ENCODE measurements around the gene PAX2. TPM values are rescaled to one million over a fixed set of nuclear protein-coding genes. Genes with fewer than 3 reads are reported as not detected.

Gene PAX2
- total RNA-seq, 2 experiments from 2014 or later = not detected

- no peaks in the 10 kb centered on the region for H3K9me3 Mint-ChIP-seq
- no peak for DNase-seq
- H3K4me3 Mint-ChIP-seq = no peak overlapping the region
- peaks cover 18% of the 10 kb centered on the region for H3K4me1 Mint-ChIP-seq
- ATAC-seq (ENCODE audit: low read depth) = no peak
- no peak overlapping the region for H3K27ac Mint-ChIP-seq
- peaks cover 97% of the 10 kb centered on the region for H3K27me3 Mint-ChIP-seq
- POLR2A ChIA-PET = no interaction called here
- H3K36me3 Mint-ChIP-seq = no peaks in the 10 kb centered on the region
Measured at GRCh38 chr10:100739517-100740368, 5.6 kb upstream of the PAX2 start.

GRCh38 chr10:100740476-100741377 lies 4.7 kb upstream of the PAX2 start:
- no peak for ATAC-seq (ENCODE audit: low read depth)
- no peak overlapping the region for H3K4me3 Mint-ChIP-seq
- H3K9me3 Mint-ChIP-seq = no peaks in the 10 kb centered on the region
- no peaks in the 10 kb centered on the region for H3K36me3 Mint-ChIP-seq
- H3K4me1 Mint-ChIP-seq = peaks cover 16% of the 10 kb centered on the region
- H3K27ac Mint-ChIP-seq = no peak overlapping the region
- DNase-seq = no peak
- POLR2A ChIA-PET = no interaction called here
- H3K27me3 Mint-ChIP-seq = peaks cover 95% of the 10 kb centered on the region

GRCh38 chr10:100741378-100742075 lies 3.9 kb upstream of the PAX2 start:
- H3K36me3 Mint-ChIP-seq = no peaks in the 10 kb centered on the region
- DNase-seq = no peak
- H3K27me3 Mint-ChIP-seq = peaks cover 94% of the 10 kb centered on the region
- H3K4me1 Mint-ChIP-seq = peaks cover 22% of the 10 kb centered on the region
- H3K27ac Mint-ChIP-seq = no peak overlapping the region
- no peaks in the 10 kb centered on the region for H3K9me3 Mint-ChIP-seq
- ATAC-seq (ENCODE audit: low read depth) = no peak
- H3K4me3 Mint-ChIP-seq = no peak overlapping the region
- POLR2A ChIA-PET = no interaction called here

DNA sequence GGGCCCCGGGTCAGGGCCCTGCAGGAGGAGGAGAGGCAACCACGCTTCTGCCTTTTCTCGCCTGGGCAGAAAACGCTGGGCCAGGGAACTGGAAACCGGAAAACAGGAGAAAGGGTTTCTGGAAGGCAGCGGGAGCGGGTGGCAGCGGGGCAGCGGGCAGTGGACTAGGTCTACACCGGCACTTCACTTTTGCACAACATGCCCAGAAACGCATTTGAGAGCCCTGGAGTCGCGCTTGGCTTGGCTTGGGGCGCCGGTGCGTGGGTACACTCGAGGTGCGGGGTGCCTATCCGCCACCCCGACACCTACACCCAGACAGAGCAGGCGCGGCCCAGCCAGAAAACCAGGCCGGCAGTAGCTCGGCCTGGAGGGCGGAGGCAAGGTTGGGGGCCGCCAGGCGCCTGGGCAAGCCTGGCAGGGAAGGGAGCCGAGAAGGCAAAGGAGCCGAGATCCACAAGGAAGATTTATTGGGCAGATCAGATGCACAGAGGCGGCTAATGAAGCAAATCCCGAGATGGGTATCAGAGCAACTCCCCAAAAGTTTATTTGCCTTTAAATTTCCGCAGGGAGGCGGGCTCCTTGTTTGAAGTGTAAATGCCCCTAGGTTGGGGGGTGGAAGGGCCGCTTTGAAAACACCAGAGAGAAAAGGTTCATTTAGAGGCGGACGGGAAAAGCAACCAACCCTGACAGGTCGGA lies 3.2 kb upstream of the PAX2 start:
- Mint-ChIP-seq H3K9me3 (no peaks in the 10 kb centered on the region), H3K27ac (no peak overlapping the region), H3K4me3 (no peak overlapping the region), H3K27me3 (peaks cover 94% of the 10 kb centered on the region), H3K36me3 (no peaks in the 10 kb centered on the region), H3K4me1 (peaks cover 20% of the 10 kb centered on the region)
- ATAC-seq (ENCODE audit: low read depth) (no peak), DNase-seq (no peak)
- POLR2A ChIA-PET = no interaction called here

DNA sequence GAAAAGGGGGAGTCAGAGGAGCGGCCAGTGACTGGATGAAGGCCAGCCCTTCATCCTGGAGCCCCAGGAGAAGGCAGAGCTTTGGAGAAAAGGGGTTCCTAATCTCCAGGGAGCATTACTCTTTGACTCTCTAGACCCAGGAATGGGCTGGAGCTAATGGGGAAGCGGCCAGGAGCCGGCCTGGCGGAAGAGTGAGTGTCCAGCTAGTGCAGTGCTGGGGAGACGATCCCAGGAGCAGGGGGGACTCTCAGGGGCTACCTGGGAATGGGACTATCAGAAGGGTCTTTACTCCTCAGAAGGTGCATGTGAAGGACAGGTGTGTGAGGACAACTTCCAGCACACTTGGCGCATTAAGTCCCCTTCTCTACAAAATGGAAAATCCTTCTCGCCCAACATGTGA lies 2.4 kb upstream of the PAX2 start:
- Mint-ChIP-seq H3K36me3 (no peaks in the 10 kb centered on the region), H3K9me3 (no peaks in the 10 kb centered on the region), H3K27ac (no peak overlapping the region), H3K27me3 (peaks cover 92% of the 10 kb centered on the region), H3K4me1 (peaks cover 17% of the 10 kb centered on the region), H3K4me3 (no peak overlapping the region)
- DNase-seq (no peak), ATAC-seq (ENCODE audit: low read depth) (no peak)
- POLR2A ChIA-PET = interaction anchor here (1.8 kb wide), 1 partner anchor 180 kb away, joined by 12 read pairs; no protein-coding TSS in a partner anchor

DNA sequence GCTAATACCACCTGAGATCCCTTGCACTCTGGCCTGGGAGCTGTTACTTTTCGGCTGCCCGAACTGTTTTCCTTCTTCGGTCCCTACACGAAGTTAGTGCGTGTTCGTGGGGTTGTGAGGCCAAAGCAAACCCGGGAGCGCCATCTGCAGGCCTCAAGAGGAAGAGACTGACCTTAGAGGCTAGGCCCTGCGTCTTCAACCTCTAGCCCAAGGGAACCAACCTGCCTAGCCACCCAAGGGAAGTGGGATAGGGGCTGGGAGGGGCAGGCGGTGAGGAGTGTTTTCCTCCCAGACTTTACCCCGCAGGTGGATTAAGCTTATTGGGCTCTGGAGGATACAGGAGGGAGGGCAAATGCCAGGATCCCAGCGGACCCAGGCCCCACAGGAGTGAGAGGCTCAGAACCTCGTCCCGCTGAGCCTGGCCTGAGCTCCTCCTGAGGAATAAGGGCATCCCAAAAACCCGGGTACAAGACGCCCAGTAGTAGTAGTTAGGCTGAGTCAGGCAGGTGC lies 1.7 kb upstream of the PAX2 start:
- Mint-ChIP-seq H3K4me1 (peaks cover 13% of the 10 kb centered on the region), H3K27me3 (peaks cover 92% of the 10 kb centered on the region), H3K9me3 (no peaks in the 10 kb centered on the region), H3K4me3 (no peak overlapping the region), H3K27ac (no peak overlapping the region), H3K36me3 (no peaks in the 10 kb centered on the region)
- POLR2A ChIA-PET = interaction anchor here (1.0 to 1.8 kb wide), 2 partner anchors 29 to 181 kb away, joined by 3 to 12 read pairs; no protein-coding TSS in a partner anchor
- DNase-seq (peak; percentile 68), ATAC-seq (ENCODE audit: low read depth) (peak; percentile 64)

- Mint-ChIP-seq H3K27ac (no peak overlapping the region), H3K27me3 (peaks cover 92% of the 10 kb centered on the region), H3K4me3 (peak overlapping the region; percentile 13), H3K4me1 (peaks cover 18% of the 10 kb centered on the region), H3K9me3 (no peaks in the 10 kb centered on the region), H3K36me3 (no peaks in the 10 kb centered on the region)
- peak; percentile 62 for DNase-seq
- ATAC-seq (ENCODE audit: low read depth) = no peak
- POLR2A ChIA-PET = interaction anchor here (1.0 to 1.8 kb wide), 2 partner anchors 30 to 181 kb away, joined by 3 to 12 read pairs; no protein-coding TSS in a partner anchor
Measured at GRCh38 chr10:100744136-100744986, 1.0 kb upstream of the PAX2 start.

- peaks cover 18% of the 10 kb centered on the region for H3K4me1 Mint-ChIP-seq
- no peak for ATAC-seq (ENCODE audit: low read depth)
- POLR2A ChIA-PET = no interaction called here
- peaks cover 92% of the 10 kb centered on the region for H3K27me3 Mint-ChIP-seq
- H3K4me3 Mint-ChIP-seq = peak overlapping the region; percentile 31
- H3K36me3 Mint-ChIP-seq = no peaks in the 10 kb centered on the region
- no peaks in the 10 kb centered on the region for H3K9me3 Mint-ChIP-seq
- DNase-seq = no peak
- H3K27ac Mint-ChIP-seq = no peak overlapping the region
Measured at GRCh38 chr10:100745882-100746783, 751 bp downstream of the PAX2 start.

DNA sequence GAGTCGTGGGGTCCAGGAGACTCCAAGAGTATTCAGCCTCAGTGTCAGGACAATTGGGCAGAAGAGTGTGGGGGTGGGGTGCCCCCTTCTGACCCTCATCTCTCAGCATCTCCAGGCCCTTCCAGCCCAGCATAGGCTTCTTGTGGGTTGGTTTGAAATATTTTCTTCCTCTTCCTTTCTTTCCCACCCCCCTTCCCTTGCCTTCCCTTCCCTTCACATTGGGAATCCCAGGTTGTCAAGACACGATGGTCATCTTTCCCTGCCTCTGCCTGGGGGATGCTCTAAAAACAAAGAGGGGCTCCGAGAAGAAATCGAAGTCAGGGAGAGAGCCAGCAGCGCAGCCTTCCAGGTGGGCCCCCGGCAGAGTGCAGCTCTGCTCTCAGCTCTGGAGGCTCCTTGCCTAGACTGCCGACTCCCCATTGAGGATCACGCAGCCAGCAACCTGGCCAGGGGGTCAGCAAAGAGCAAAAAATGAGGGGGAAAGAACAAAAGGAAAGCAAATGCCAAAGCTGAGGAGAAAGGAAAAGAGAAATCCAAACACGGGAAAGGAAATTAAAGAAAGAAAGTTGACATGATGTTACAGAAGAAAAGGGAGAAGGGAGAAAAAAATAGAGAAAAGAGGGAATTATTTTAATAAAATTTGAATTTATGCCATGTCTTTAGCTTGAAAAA lies 1.5 kb downstream of the PAX2 start:
- no peak for DNase-seq
- no peaks in the 10 kb centered on the region for H3K9me3 Mint-ChIP-seq

DNA sequence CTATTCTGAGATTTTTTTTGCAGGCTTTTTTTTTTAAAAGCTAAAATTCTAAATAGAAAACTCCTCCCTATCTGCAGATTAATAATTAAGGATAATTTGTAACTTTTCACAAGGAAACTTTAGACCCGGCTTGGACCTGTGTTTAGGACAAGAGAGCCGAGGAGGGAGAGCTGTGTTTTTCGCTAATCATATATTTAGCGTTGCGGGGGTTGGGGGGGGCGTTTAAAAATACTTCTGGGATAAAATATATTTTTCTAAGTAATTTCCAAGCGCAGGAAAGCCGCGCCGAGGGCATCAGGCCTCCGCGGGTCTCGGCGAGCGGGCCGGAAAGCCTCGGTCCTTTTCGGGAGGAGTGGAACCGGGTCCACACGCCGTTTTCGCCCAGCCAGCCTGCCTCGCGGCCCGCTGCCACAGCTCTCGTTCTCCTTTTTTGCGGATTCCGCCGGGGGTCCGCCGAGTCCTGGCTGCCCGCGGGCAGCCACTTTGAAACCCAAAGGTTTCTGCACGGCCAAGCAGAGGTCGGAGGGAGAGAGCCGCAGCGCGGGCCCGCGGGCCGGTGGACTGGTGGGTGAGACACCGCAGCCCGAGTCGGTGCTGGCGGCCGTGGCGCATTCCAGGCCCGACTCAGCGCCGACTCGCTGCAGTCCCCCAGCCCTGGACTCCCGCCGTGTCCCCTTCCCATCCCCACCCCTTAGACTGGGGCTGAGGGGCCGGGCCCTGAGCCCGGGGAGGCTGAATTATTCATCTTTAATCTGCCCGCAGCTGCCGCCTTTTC lies 2.3 kb downstream of the PAX2 start:
- Mint-ChIP-seq H3K4me3 (no peak overlapping the region), H3K27me3 (peaks cover 92% of the 10 kb centered on the region), H3K4me1 (peaks cover 18% of the 10 kb centered on the region), H3K9me3 (no peaks in the 10 kb centered on the region), H3K27ac (no peak overlapping the region), H3K36me3 (no peaks in the 10 kb centered on the region)
- POLR2A ChIA-PET = interaction anchor here (0.6 kb wide), 1 partner anchor 10 kb away, joined by 5 read pairs; no protein-coding TSS in a partner anchor
- DNase-seq (no peak), ATAC-seq (ENCODE audit: low read depth) (no peak)

More for the DNA sequence above, 1.5 kb downstream of the PAX2 start:
- H3K27me3 Mint-ChIP-seq = peaks cover 92% of the 10 kb centered on the region
- H3K4me3 Mint-ChIP-seq = no peak overlapping the region
- H3K36me3 Mint-ChIP-seq = no peaks in the 10 kb centered on the region
- H3K4me1 Mint-ChIP-seq = peaks cover 18% of the 10 kb centered on the region
- POLR2A ChIA-PET = interaction anchor here (0.6 kb wide), 1 partner anchor 9 kb away, joined by 5 read pairs; no protein-coding TSS in a partner anchor
- H3K27ac Mint-ChIP-seq = peak overlapping the region; percentile 3
- ATAC-seq (ENCODE audit: low read depth) = no peak

All from activated naive CD8-positive, alpha-beta T cell treated with anti-CD3 and anti-CD28 coated beads, Interleukin-2, amount 10 ng/mL, durations not matched to agents 7 days and 5 days (primary cell).